HUES64 (cell line): Measurements from ENCODE around the gene TMEM151A.
A peak's percentile ranks its signal among the peaks of the same experiment; 100 is the strongest.

Experiments used
- H3K27ac ChIP-seq: 2 replicates; pipeline ENCODE4 v1.7.0; 2013; ENCODE audit warnings: low read depth, low read length, inconsistent platforms
- H3K27me3 ChIP-seq: 2 replicates; pipeline ENCODE4 v1.6.1; 2013; ENCODE audit warnings: mild to moderate bottlenecking, low read length; ENCODE audit not compliant: insufficient read depth
- H3K36me3 ChIP-seq: 2 replicates; pipeline ENCODE4 v1.6.1; 2013; ENCODE audit warnings: mild to moderate bottlenecking, low read length; ENCODE audit not compliant: insufficient read depth
- H3K4me1 ChIP-seq: 2 replicates; pipeline ENCODE4 v1.6.1; 2013; ENCODE audit warnings: mild to moderate bottlenecking, low read length, moderate library complexity; ENCODE audit not compliant: insufficient read depth
- H3K4me3 ChIP-seq: 2 replicates; pipeline ENCODE4 v1.5.1; 2013; ENCODE audit warnings: mild to moderate bottlenecking, low read length, moderate library complexity
- H3K9ac ChIP-seq: 2 replicates; pipeline ENCODE4 v1.6.1; 2013; ENCODE audit warnings: mild to moderate bottlenecking, low read depth, low read length
- H3K9me3 ChIP-seq: 2 replicates; pipeline ENCODE4 v1.6.1; 2013; ENCODE audit warnings: low read depth, low read length; ENCODE audit not compliant: insufficient read depth
- WGBS: fragments of 150-250, 120-280 bp; methylation state at CpG from one replicate; pipeline ENCODE4 v1.1.7; 2013; ENCODE audit warnings: missing lambda C conversion rate; 5-methylcytosine and 5-hydroxymethylcytosine counted together

TMEM151A gene

GRCh38 chr11:66285250-66285947, 6.3 kb upstream of the TMEM151A start:
- peaks cover 14% of the 10 kb centered on the region for H3K4me1 ChIP-seq
- no peak overlapping the region for H3K27ac ChIP-seq
- H3K27me3 ChIP-seq = peaks cover 8% of the 10 kb centered on the region
- H3K9ac ChIP-seq = no peak overlapping the region
- H3K4me3 ChIP-seq = no peak overlapping the region
- H3K36me3 ChIP-seq = peaks cover 15% of the 10 kb centered on the region
- 93% methylated on average over 13 of the region's 13 CpGs for WGBS
- H3K9me3 ChIP-seq = no peaks in the 10 kb centered on the region

GRCh38 chr11:66286699-66287098, 5.0 kb upstream of the TMEM151A start:
- peaks cover 20% of the 10 kb centered on the region for H3K27me3 ChIP-seq
- no peaks in the 10 kb centered on the region for H3K9me3 ChIP-seq
- 88% methylated on average over 5 of the region's 5 CpGs for WGBS
- H3K9ac ChIP-seq = no peak overlapping the region
- H3K4me1 ChIP-seq = peaks cover 12% of the 10 kb centered on the region
- H3K36me3 ChIP-seq = peaks cover 15% of the 10 kb centered on the region
- H3K27ac ChIP-seq = no peak overlapping the region
- H3K4me3 ChIP-seq = no peak overlapping the region

- Histone ChIP-seq H3K27ac (no peak overlapping the region), H3K9me3 (no peaks in the 10 kb centered on the region), H3K4me3 (peak overlapping the region; percentile 69; the same call in 1 of the 2 replicates), H3K36me3 (peaks cover 15% of the 10 kb centered on the region), H3K4me1 (peaks cover 9% of the 10 kb centered on the region; the same call in 1 of the 2 replicates), H3K27me3 (peaks cover 27% of the 10 kb centered on the region), H3K9ac (no peak overlapping the region)
- WGBS = 92% methylated on average over 10 of the region's 10 CpGs
Measured at GRCh38 chr11:66287211-66287888, 4.3 kb upstream of the TMEM151A start.

GRCh38 chr11:66287889-66288670, 3.6 kb upstream of the TMEM151A start:
- peak overlapping the region; percentile 76 for H3K9ac ChIP-seq
- H3K9me3 ChIP-seq = no peaks in the 10 kb centered on the region
- H3K4me1 ChIP-seq = peaks cover 5% of the 10 kb centered on the region; the same call in 1 of the 2 replicates
- peaks cover 15% of the 10 kb centered on the region for H3K36me3 ChIP-seq
- peak overlapping the region; percentile 72; the same call in 1 of the 2 replicates for H3K27ac ChIP-seq
- WGBS = 57% methylated on average over 20 of the region's 20 CpGs
- H3K4me3 ChIP-seq = peak overlapping the region; percentile 69
- H3K27me3 ChIP-seq = peaks cover 34% of the 10 kb centered on the region

- peak within 1 kb of the TSS; percentile 83; the same call in 1 of the 2 replicates for H3K27ac ChIP-seq
- no peaks in the 10 kb centered on the region for H3K9me3 ChIP-seq
- H3K4me3 ChIP-seq = peak within 1 kb of the TSS; percentile 69
- peaks cover 5% of the 10 kb centered on the region; the same call in 1 of the 2 replicates for H3K4me1 ChIP-seq
- H3K36me3 ChIP-seq = peaks cover 15% of the 10 kb centered on the region
- peak within 1 kb of the TSS; percentile 76 for H3K9ac ChIP-seq
- peaks cover 37% of the 10 kb centered on the region for H3K27me3 ChIP-seq
- under 1% methylated on average over 87 of the region's 87 CpGs for WGBS
Measured at GRCh38 chr11:66288671-66289547, 2.8 kb upstream of the TMEM151A start, which contains the start of gene YIF1A. YIF1A (minus strand) TSS chr11:66289143; CDS start chr11:66288985, 158 bp downstream.

GRCh38 chr11:66289548-66290329, 2.0 kb upstream of the TMEM151A start:
- Histone ChIP-seq H3K4me3 (peak overlapping the region; percentile 69), H3K4me1 (peaks cover 5% of the 10 kb centered on the region; the same call in 1 of the 2 replicates), H3K27ac (peak overlapping the region; percentile 83; the same call in 1 of the 2 replicates), H3K27me3 (peaks cover 37% of the 10 kb centered on the region), H3K9me3 (no peaks in the 10 kb centered on the region), H3K36me3 (peaks cover 11% of the 10 kb centered on the region; the same call in 1 of the 2 replicates), H3K9ac (peak overlapping the region; percentile 52; the same call in 1 of the 2 replicates)
- 13% methylated on average over 36 of the region's 36 CpGs for WGBS

- Histone ChIP-seq H3K4me3 (peak overlapping the region; percentile 69; the same call in 1 of the 2 replicates), H3K27ac (no peak overlapping the region), H3K9ac (no peak overlapping the region), H3K36me3 (peaks cover 11% of the 10 kb centered on the region; the same call in 1 of the 2 replicates), H3K4me1 (peaks cover 5% of the 10 kb centered on the region; the same call in 1 of the 2 replicates), H3K9me3 (no peaks in the 10 kb centered on the region), H3K27me3 (peaks cover 37% of the 10 kb centered on the region)
- WGBS = 89% methylated on average over 2 of the region's 2 CpGs
Measured at GRCh38 chr11:66290330-66290621, 1.4 kb upstream of the TMEM151A start.

GRCh38 chr11:66291303-66291705, 390 bp upstream of the TMEM151A start:
- Histone ChIP-seq H3K9me3 (no peaks in the 10 kb centered on the region), H3K9ac (no peak overlapping the region), H3K4me1 (peaks cover 5% of the 10 kb centered on the region; the same call in 1 of the 2 replicates), H3K36me3 (0 out of 2 replicates have a peak, but pooled peaks cover 5% of the 10 kb centered on the region), H3K27me3 (peaks cover 37% of the 10 kb centered on the region), H3K4me3 (peak overlapping the region; percentile 59), H3K27ac (no peak overlapping the region)
- 18% methylated on average over 16 of the region's 16 CpGs for WGBS

GRCh38 chr11:66292543-66293332, 1.0 kb downstream of the TMEM151A start:
- Histone ChIP-seq H3K4me1 (peaks cover 8% of the 10 kb centered on the region; the same call in 1 of the 2 replicates), H3K27ac (no peak overlapping the region), H3K27me3 (peaks cover 37% of the 10 kb centered on the region), H3K36me3 (no peaks in the 10 kb centered on the region), H3K9ac (no peak overlapping the region), H3K4me3 (peak overlapping the region; percentile 59), H3K9me3 (no peaks in the 10 kb centered on the region)
- WGBS = 70% methylated on average over 17 of the region's 17 CpGs
